HG03095 (cell line): ENCODE measurements around the gene APBB2.
A peak's percentile ranks its signal among the peaks of the same experiment; 100 is the strongest.
"Not testable (repeated sequence)": the region's sequence is repeated elsewhere in the genome, so short reads cannot be mapped to it uniquely, and the experiment has no call there.

Experiments used
- ATAC-seq: cut with Tn5 transposase; IDR thresholded peaks from one replicate; pipeline ENCODE4 v1.9.1; 2021; ENCODE audit warnings: moderate library complexity; ENCODE audit not compliant: unreplicated experiment

Gene APBB2

DNA sequence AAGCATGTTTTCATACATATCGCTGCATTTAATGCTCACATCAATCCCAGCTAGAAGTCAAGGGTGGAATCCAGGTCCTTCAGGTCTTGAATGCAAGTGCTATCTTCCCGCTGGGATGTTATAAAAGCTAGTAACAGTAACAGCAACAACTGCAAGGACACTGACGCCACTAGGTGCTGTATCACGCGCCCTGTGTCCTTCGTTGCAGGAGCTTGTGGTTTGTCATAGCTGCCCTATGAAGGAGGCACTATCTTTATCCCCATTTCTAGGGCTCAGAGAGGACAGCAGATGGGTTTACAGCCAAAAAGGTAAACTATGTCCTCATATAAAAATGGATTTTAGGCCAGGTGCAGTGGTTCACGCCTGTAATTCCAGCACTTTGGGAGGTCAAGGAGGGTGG is 261.7 kb downstream of the APBB2 start:
- no peak for ATAC-seq

DNA sequence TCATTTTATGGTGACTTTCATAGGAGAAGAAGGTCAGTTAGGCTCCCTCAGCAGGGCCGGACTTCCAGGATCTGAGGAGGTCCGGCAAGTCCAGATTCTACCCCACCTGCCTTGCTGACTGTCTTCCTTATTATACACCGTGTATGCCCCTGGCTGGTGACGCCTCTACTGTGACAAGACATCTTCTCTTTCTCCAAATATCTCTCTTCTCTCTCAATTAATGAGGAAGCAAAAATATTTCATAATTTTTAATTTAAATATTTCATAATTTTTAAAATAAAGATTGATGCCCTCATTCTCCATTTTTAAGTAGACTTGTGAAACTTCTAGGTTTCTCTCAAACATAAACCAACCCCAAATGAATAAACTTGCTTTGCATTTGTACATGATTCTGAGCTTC is 262.1 kb downstream of the APBB2 start:
- ATAC-seq = no peak

DNA sequence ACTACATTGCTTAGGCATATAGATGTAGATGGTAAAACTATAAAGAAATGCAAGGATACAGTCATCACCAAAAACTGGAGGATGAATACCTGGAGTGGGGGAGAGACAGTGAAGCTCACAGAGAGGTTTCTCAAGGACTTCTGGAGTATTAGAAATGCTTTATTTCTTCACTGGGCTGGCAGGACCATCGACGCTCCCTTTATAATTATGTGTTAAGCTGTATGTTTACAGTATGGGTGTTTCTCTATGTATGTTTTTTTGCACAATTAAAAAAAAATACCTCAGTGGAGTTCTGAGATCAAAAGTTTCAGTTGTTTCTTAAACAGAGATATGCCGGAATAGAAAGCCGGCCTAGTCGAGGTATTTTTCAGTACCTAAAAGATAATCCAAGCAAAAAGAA is 263.3 kb downstream of the APBB2 start:
- no peak for ATAC-seq

DNA sequence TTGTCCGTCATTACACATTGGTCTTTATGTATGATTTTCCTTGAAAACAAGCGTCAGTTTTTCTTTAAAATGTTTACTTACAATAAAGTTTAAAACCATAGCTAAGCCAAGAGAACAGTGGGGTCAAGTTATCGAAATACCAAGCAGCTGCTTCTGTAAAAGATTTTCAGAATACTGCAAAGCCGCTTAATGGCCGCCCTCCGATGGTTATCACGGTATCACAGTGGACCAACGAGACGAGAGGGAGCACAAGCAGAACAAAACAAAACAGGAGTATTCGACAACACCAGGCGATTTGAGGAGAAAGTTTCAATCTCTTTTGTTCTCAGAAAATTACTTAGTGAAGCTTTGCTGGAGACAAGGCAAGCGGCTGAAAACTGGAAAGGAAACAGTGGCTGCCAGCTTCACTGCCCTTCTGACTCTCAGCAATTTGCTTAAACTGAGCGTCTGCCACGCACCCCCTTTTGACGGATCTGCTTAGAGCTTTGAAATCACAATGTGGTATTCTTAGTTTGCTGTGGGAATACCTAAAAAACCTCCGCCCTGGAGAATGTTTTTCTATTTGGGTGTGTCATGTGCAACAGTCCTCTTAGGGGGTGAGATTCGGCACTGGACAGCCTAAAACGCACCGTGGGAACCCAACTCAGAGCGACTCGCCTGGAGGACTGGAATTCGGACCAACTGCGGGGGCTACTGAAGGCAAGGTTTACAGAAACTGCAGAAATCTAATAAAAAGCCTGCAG is 264.8 kb downstream of the APBB2 start:
- ATAC-seq = no peak

DNA sequence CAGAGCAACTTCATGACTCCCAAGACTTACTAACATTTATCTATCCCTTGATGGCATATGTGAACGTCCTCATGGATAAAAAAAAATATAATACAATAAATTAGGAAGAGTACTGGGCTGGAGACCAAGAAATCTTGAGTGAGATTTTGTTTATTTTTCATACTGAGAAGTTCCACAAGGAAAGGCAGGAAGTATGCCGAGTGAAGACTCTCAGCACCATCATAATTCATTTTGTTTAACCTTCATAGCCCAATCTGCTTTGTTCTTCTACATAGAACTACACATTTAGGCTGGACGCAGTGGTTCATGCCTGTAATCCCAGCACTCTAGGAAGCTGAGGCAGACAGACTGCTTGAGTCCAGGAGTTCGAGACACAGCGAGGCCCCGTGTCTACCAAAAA is 266.3 kb downstream of the APBB2 start:
- ATAC-seq = no peak

DNA sequence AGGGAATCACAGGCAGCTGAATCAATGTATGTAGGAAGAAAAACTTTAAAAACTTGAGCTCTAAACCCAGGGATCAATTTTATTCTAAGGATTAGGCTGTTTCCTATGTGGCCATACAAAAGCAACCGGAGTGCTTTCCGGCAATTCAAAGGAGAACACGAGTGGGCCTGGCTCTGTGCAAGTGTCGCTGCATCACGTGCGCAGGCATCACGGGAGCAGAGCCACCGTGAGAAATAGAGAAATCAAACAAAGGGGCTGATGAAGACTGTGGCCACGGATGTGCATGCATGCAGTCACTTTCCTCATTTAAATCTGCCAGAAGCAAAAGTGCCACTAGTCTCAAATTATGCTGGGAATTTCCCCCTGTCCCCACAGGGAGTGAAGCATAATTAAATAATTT is 267.7 kb downstream of the APBB2 start:
- no peak for ATAC-seq

DNA sequence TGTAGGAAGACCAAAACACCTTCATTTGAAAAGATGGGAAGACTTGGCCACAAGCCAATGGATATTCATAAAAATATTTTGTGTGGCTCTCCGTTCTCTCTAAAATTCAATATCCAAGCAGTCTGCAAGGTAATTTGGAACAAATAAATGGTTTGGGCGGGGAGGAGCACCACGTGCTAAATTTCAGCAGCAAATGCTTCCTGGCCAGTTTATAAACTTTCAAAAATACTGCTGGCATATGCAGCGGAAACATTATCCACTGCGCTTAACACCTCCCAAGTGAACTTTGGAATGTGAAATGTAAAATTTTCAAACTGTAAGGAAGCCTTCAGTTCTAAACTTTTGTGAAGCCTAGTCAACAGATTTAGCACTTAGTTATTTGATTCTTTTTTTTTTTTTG is 273.6 kb downstream of the APBB2 start:
- no peak for ATAC-seq

DNA sequence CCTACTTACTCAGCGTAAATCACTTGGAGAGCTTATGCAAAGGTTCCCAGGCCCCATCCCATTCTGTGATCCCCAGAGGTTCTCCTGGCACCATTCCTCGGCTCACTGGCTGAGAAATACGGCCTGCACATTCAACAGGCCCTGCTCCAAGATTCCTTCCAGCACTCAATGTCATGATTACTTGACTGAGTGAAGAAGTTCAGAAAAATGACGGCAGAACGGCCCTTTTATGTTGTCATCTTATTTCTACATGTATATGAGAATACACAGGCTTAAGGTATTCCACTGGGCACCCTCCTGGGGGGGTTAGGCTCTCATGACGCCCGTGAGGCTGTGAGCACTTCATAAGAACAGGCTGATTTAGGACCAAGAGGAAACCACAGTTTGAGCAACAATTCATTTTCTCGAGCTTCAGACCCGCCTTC is 274.0 kb downstream of the APBB2 start:
- no peak for ATAC-seq

DNA sequence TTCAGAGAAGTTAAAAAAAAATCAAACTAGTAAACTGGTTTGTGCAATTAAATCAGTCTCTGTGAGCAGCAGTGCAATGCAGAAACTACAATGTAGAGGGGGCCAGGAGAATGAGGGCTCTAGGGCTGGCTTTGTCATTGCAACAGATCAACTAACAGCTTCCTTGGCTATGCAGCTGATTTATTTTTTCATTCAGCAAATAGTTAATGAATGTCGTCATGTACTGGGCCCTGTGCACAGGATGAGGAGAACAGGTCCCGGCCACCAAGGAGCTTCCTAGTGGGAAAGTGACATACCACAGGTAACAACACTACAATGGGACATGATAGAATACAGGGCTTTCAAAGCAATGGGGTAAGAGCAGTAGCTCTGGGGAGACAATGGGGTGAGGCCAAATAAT is 274.5 kb downstream of the APBB2 start:
- no peak for ATAC-seq

DNA sequence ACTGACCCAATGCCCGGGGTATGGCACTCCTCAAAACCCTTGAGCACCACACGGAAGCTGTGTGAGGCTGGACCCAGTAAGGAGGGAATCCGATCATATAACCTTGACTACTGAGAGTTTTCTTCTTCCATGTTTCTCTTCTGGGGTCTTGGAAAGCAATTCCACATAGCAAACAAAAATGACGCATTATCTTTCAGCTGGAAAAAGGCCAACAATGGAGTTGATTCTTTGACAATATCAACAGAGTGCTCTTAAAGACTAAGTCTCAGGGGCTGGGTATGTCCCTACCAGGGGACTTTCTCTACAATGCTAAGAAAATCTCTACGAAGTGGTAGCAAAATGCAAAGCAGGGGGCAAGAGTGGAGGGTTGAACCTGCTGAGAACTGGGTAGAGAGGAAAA is 276.0 kb downstream of the APBB2 start:
- no peak for ATAC-seq

DNA sequence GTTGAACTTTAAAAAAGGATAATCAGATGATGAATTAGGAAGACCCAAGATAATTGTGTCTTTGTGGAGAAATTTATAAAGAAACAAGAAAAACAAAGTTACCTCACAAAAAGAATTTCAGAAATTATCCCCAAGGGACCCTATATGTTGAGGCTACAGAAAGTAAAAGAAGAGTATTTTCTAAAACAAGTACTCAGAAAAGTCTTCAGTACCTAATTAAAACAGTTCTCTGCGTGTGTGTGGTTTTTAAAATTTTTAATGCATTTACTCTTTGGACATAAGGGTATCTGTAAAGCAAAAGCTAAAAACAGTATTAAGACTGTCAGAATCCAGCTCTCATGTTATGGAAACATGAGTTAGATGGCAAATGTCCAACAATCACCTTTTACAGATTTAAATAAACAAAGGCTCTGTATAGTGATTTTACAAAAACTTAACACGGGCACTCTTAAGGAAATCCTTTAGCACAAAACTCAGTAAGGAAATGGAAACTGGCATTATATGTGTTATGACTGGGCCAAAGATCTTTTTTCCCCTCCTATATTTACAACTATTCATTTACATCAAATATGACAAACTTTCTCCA is 277.1 kb downstream of the APBB2 start:
- ATAC-seq = no peak

DNA sequence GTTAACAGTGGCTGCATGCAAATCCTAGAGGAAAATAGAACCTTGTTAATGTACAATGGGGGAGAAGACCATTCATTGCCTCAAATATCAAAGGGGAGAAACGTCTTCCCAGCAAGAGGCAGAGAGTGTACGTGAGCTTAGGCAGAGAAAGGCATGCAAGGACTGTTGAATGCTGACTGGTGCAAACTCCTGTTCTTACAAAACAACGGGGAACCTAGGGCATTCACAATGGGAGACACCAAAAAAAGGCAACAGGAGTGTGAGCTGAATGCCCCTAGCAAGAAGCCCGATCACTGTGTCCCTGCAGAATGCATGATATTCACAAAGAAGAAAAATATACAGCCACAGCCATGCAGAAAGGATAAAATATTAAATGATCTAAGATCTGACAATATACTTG is 279.7 kb downstream of the APBB2 start:
- no peak for ATAC-seq

DNA sequence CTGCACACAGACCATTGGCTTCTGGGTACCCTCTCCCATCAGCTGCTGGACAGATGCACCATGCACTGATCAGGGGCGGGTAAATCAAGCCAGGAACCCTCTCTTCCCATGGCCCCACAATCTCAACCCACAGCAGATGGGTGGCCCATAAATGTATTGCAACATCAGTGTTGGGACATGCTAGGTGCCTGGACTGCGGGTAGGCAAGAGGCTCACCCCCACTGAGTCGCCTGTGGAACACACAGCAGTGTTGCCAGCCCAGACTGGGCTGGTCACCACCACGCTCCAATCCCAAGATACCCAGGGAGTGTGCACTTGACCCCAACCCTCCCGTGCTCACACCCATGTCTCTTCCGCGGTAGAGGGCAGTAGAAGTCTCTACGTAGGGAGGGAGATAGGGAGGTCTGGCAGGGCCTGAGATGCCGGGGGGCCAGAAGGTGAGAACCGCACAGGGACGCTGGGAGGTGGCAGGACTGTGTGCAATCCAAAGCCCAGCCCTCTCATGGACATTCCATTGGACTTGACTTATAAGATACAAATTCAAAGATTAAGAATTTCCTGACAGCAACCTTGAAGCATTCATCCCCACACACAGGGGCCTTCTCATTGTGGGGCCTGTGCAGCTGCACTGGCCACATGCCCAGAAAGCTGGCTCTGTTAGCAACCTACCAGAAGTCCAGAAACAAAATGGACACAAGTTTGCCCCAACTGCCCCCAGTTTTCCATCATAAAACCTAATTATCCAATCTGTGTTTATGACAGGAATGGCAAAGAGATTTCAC is 280.9 kb downstream of the APBB2 start:
- ATAC-seq = no peak

DNA sequence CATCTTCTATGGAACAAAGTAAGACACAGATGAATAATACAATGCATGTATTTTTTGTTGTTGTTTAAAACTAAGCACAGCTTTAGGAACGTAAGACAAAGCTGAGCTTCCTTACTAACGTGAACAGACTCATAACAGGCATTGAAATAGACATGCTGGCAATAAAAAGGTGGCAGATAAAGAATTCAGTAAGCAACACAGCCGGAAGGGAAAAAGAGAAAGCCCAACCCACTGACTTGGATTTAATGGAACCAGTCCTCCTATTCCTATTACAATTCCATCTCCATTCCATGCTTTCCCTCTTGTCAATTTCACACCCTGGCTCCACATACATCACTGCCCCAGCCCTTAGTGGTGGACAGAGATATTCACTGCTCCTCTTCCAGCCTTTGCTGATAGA is 282.5 kb downstream of the APBB2 start:
- ATAC-seq = no peak

DNA sequence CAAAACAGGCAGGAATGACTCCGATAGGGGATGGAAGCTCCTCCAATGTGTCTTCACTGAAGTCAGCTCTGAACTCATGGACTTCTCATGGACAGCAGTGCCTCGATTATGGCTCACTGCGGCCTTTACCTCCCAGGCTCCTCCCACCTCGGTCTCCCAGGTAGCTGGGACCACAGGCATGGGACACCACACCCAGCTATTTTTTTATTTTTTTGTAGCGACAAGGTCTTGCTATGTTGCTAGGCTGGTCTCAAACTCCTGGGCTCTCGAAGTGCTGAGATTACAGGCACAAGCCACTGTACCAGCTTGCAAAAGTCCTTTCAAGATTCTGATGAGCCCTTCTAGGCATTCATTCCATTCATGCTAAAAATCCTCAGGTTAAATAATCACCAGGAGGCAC is 283.1 kb downstream of the APBB2 start:
- ATAC-seq = no peak

DNA sequence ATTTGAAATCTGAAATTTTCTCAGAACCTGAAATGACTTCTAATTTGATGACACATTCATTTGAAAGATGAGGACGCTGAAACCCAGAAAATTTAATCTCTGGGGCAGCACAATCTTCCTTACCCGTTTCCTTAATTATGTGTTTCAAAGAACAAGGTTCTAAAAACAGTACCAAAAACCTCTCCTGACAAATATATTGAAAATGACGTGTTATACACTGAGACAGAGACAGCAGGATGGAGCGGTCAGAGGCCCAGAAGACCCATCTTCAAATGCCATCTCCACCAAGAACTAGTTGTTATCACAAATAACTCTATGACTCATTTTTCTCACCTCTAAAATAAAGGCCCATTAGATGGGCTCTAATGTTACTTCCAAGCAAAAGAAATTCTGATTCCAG is 287.3 kb downstream of the APBB2 start:
- no peak for ATAC-seq

DNA sequence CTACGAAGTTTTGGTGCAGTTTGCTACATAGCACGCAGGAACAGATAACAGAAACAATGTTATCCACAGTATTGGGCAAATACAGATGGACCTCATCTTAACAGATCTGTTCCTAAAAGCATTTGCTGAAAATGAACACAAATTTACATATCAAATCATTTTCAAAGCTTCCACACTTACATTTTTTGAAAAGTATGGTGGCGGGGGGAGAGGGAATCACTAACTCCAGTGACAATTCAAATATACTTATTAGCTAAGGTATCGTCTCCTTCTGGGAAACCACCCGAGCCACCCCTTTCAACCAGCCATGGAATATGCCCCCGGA is 289.6 kb downstream of the APBB2 start:
- no peak for ATAC-seq

DNA sequence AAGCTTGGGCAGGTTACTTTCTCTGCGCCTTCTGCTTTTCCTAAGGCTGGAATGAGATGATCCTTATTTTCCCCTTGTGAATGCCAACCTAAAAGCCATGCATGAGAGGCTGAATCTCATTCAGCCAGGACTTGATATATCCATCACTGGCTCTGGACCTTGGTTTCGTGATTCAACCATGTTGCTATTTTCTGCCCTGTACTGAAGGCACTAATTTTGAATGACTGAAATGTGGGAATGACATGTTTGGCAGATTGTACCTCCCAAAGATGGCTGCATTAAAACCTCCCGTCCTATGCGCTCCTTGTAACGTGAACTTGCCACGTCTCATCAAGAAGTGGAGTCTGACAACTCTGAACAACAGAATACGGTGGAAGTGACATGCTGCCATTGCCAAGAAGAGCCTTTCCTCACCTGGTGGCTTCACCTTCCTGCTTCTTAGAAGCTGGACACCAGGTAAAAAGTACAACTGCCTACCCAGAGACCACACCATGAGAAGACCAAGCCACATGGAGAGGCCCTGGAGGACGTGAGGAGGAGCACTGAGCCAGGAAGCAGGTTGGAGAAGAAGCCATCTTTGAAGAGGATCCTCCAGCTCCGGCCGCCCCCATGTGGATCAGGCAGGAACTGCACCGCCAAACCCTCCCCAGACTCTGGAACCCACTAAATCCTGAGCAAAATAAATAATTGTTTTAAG is 290.1 kb downstream of the APBB2 start:
- ATAC-seq = peak; percentile 73

DNA sequence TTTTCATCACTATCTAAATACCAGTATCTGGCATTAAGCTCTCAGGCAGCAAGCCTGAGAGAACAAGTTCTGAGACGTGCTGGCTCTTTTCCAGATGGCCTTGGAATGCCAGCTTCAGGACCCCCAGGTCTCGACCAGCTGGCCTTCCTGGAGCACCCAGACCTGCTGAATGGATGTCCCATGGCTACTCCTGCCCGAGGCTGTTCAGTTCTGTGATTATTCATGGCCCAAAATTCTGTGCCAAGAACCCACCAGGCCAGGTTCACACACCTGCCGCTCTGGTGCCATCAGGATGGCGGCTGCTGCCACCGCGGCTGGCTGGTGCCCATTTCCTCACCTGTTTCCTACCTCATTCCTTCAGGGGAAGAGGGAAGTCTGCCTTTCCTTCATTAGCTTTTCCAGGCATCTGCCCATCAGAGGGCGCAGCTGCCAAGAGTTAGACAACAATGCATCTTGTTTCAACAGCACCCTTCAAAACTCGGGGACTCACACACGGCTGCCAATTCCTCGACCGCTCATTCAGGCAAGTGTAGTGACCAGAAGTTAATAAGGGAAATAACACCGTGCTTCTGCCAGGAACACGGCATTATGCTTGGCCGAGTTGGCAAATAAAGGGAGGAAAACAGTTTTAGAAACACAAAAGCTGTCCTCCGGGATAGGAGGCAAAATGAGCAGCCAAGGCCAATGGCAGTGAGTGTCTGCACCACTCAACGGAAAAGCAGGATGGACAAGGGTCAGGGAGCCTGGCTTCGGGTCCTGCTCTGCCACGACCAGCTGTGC is 290.8 kb downstream of the APBB2 start:
- ATAC-seq = no peak

DNA sequence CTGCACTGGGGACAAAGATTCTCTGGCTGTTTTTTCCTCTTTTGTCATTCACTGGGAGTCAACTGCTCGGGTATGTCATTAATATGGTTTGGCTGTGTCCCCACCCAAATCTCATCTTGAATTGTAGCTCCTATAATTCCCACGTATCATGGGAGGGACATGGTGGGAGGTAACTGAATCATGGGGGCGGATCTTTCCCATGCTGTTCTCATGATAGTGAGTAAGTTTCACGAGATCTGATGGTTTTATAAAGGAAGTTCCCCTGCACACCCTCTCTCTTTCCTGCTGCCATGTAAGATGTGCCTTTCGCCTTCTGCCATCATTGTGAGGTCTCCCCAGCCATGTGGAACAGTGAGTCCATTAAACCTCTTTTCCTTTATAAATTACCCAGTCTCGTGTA is 294.4 kb downstream of the APBB2 start:
- not testable (repeated sequence) for ATAC-seq

DNA sequence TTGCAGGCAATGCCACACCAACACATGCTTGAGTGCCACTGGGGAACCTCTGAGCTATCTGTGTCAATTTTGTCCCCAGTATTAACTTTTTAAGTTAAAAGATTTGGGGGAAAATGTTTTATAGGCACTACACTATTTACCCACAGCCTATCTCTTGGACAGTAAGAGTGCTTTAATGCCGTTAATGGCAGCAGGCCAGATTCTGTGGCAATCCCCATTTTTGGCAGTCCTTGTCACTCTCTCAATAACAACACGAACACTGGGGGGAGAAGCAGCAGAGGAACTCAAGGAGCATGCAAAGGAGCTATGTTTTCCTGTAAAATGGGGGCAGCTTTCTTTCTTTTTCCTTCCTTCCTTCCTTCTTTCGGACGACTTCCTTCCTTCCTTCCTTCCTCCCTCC is 296.0 kb downstream of the APBB2 start:
- ATAC-seq = no peak
